Heart right ventricle (tissue), 16 donors: ENCODE results near the gene UNC119. TPM values are rescaled to one million over a fixed set of nuclear protein-coding genes. Genes with fewer than 3 reads are reported as not detected.

ENCODE experiments used
- ATAC-seq, 8 donors: fragments of 200-7000 bp; cut with Tn5 transposase; one replicate each; pipeline ENCODE4 v1.9.1; 2020; ENCODE audit warnings: mild to moderate bottlenecking in 8 of 8, moderate library complexity in 8 of 8, moderate number of reproducible peaks in 1 of 8
- DNase-seq, 2 donors: peaks; one replicate each; pipeline ENCODE4 v3.0.0-alpha.2; 2020
- H3K27ac ChIP-seq, 10 donors: fragments of 200-600 bp; sonication (generic) in 2 of 10; one replicate each; pipeline versions ENCODE4 v1.5.0 to v1.8.0; 2020 to 2022; ENCODE audit warnings: mild to moderate bottlenecking in 3 of 10
- H3K27me3 ChIP-seq, 7 donors: fragments of 200-600 bp; one replicate each; pipeline ENCODE4 v1.8.0; 2021 to 2022; ENCODE audit warnings: mild to moderate bottlenecking in 2 of 7
- H3K36me3 ChIP-seq, 9 donors: fragments of 200-600 bp; sonication (generic) in 1 of 9; one replicate each; pipeline versions ENCODE4 v1.5.0 to v1.8.0; 2020 to 2022; ENCODE audit warnings: mild to moderate bottlenecking in 2 of 9
- H3K4me1 ChIP-seq, 9 donors: fragments of 200-600 bp; sonication (generic) in 1 of 9; one replicate each; pipeline versions ENCODE4 v1.5.0 to v1.8.0; 2020 to 2022; ENCODE audit warnings: mild to moderate bottlenecking in 4 of 9
- H3K4me3 ChIP-seq, 10 donors: fragments of 200-600 bp; sonication (generic) in 2 of 10; one replicate each; pipeline versions ENCODE4 v1.5.0 to v1.8.0; 2020 to 2022; ENCODE audit warnings: mild to moderate bottlenecking in 7 of 10, moderate library complexity in 2 of 10
- H3K9me3 ChIP-seq, 11 donors: fragments of 200-600 bp in 10 of 11; sonication (generic) in 2 of 11; one replicate each; pipeline versions ENCODE4 v1.5.0 to v1.8.0; 2013 to 2022; ENCODE audit warnings: mild to moderate bottlenecking in 2 of 11, control low read depth in 1 of 11, moderate library complexity in 1 of 11
- CTCF ChIP-seq, 9 donors: fragments of 200-600 bp; sonication (generic) in 2 of 9; IDR thresholded peaks; one replicate each; pipeline versions ENCODE4 v1.5.0 to v1.8.0; 2021 to 2022; ENCODE audit warnings: antibody characterized with exemption in 9 of 9, mild to moderate bottlenecking in 5 of 9, moderate library complexity in 1 of 9
- WGBS, 2 donors: extraction: QIAGEN DNeasy Blood & Tissue Kit; methylation state at CpG; one replicate each; pipeline ENCODE4 v1.1.7; 2013; ENCODE audit warnings: inconsistent platforms in 1 of 2; 5-methylcytosine and 5-hydroxymethylcytosine counted together
- intact Hi-C, 10 donors: fragments of 100-400 bp; cut with DNase I; formaldehyde crosslinking; loops; one replicate each; pipeline versions ENCODE4 v1.11.1 to v1.14.2; 2022
- polyA plus RNA-seq, 2 donors: library from polyadenylated mRNA; stranded (reverse); fragments of 200-250 nt; gene quantifications; one replicate each; pipeline ENCODE4 v1.2.3, GENCODE V29; 2013
- total RNA-seq, 10 donors: library from RNA; stranded (reverse); fragmentation: NEBNext Ultra II Directional in 3 of 10; extraction: Animal tissue kit (Norgen Biotek cat#: 25700) in 3 of 10; gene quantifications; one replicate each; pipeline versions ENCODE4 v1.2.1 to v1.2.4, GENCODE V29; 2021 to 2023
- donor health status: Arrhythmogenic right ventricular cardiomyopathy.
- donor health status: ischemic (EF 13 %, LVEDD 7.1; RV severe dilation, severe dysfunction).
- donor health status: healthy with polysubstance abuse.
- donor health status: DM: no; HTN: yes; CAD: no.
- donor health status: DM: no; HTN: no; CAD: no.
- donor health status: ischemic (EF 25% LVEDD 6.9; RV normal size, moderate dysfunction).
- donor health status: ischemic (EF 25% LVEDD 5.7; RV mildly dilated, moderate dysfunction).
- donor health status: healthy.
- donor health status: DM: yes; HTN: yes; CAD: no.
- donor health status: Ischemic cardiomyopathy.
- donor health status: ischemic (EF 35%, LVEDD 5.7; RV mildly dilated, moderate dysfunction).
- donor health status: nonischemic (EF 11% LVEDD 7.7; RV severe dilation, severe dysfunction).
- donor health status: DM: yes; HTN: yes; CAD: no.
- donor health status: PGD.
- donor health status: ischemic (EF 29% LVEDD 5.4; RV normal size, mild dysfunction).
- donor health status: nonischemic (EF 23%, LVEDD 6.1; RV moderate dilation, normal function).

Gene UNC119
- total and polyA plus RNA-seq, 12 donors = 10.6 to 23.8 (median 21.0) TPM

- no peak for DNase-seq
- TF ChIP-seq CTCF (IDR thresholded peaks at IDR 0.05) = no peak
Measured at GRCh38 chr17:28511858-28512461, 40.5 kb downstream of the UNC119 start.

GRCh38 chr17:28509789-28510188, 42.6 kb downstream of the UNC119 start:
- ATAC-seq (peak in 1 of 8 donors; percentile 32), DNase-seq (no peak)
- Histone ChIP-seq H3K9me3 (no peaks in the 10 kb centered on the region), H3K27ac (no peak overlapping the region), H3K4me1 (no peaks in the 10 kb centered on the region), H3K36me3 (no peaks in the 10 kb centered on the region), H3K4me3 (no peak overlapping the region), H3K27me3 (peaks cover 0 to 97% (median 63%) of the 10 kb centered on the region in 7 donors)
- intact Hi-C loops = no loop called here
- WGBS, 2 donors = 77 to 79% methylated on average over 7 of the region's 7 CpGs
- no peak for TF ChIP-seq CTCF (IDR thresholded peaks at IDR 0.05)

More at GRCh38 chr17:28511858-28512461, 40.5 kb downstream of the UNC119 start:
- no peaks in the 10 kb centered on the region for H3K9me3 ChIP-seq
- ATAC-seq = no peak
- H3K36me3 ChIP-seq = no peaks in the 10 kb centered on the region
- 60 to 71% methylated on average over 3 of the region's 3 CpGs for WGBS, 2 donors
- peaks cover 0 to 79% (median 55%) of the 10 kb centered on the region in 7 donors for H3K27me3 ChIP-seq
- H3K4me3 ChIP-seq = no peak overlapping the region
- intact Hi-C loops = no loop called here
- H3K4me1 ChIP-seq = no peaks in the 10 kb centered on the region
- no peak overlapping the region for H3K27ac ChIP-seq

- no peak for ATAC-seq
- Histone ChIP-seq H3K36me3 (no peaks in the 10 kb centered on the region), H3K4me3 (no peak overlapping the region), H3K9me3 (no peaks in the 10 kb centered on the region), H3K4me1 (no peaks in the 10 kb centered on the region), H3K27ac (no peak overlapping the region), H3K27me3 (peaks cover 0 to 88% (median 59%) of the 10 kb centered on the region in 7 donors)
- no peak for DNase-seq
- TF ChIP-seq CTCF (IDR thresholded peaks at IDR 0.05) = no peak
- WGBS, 2 donors = 58 to 65% methylated on average over 11 of the region's 11 CpGs
- intact Hi-C loops = no loop called here
Measured at GRCh38 chr17:28508211-28508724, 44.2 kb downstream of the UNC119 start.

- no peak overlapping the region for H3K27ac ChIP-seq
- peaks cover 0 to 82% (median 53%) of the 10 kb centered on the region in 7 donors for H3K27me3 ChIP-seq
- no peaks in the 10 kb centered on the region for H3K4me1 ChIP-seq
- no peak for TF ChIP-seq CTCF (IDR thresholded peaks at IDR 0.05)
- H3K36me3 ChIP-seq = no peaks in the 10 kb centered on the region
- no peak for ATAC-seq
- intact Hi-C loops = no loop called here
- no peak for DNase-seq
- H3K4me3 ChIP-seq = no peak overlapping the region
- 25 to 27% methylated on average over 23 to 24 of the region's 24 CpGs for WGBS, 2 donors
- no peaks in the 10 kb centered on the region for H3K9me3 ChIP-seq
Measured at GRCh38 chr17:28507567-28508203, 44.7 kb downstream of the UNC119 start.
